IPS-11a (cell line): ENCODE data around the gene LDLRAD4.

Experiments
- H3K4me3 ChIP-seq: one replicate; pipeline ENCODE4 v1.5.1; 2013; ENCODE audit warnings: low read depth, low read length, control low read depth

The LDLRAD4 gene

GRCh38 chr18:13559754-13560153 lies 341.2 kb downstream of the LDLRAD4 start:
- no peak overlapping the region for H3K4me3 ChIP-seq

GRCh38 chr18:13560306-13560705 lies 341.7 kb downstream of the LDLRAD4 start:
- H3K4me3 ChIP-seq = no peak overlapping the region

- H3K4me3 ChIP-seq = no peak overlapping the region
These were observed 344.0 kb downstream of the LDLRAD4 start for GRCh38 chr18:13562494-13563029.

GRCh38 chr18:13563390-13563805 lies 344.8 kb downstream of the LDLRAD4 start:
- H3K4me3 ChIP-seq = no peak overlapping the region

GRCh38 chr18:13564579-13564978 lies 346.0 kb downstream of the LDLRAD4 start:
- H3K4me3 ChIP-seq = no peak overlapping the region

GRCh38 chr18:13565228-13565627 lies 346.7 kb downstream of the LDLRAD4 start:
- H3K4me3 ChIP-seq = no peak overlapping the region

GRCh38 chr18:13566941-13567746 lies 348.6 kb downstream of the LDLRAD4 start:
- H3K4me3 ChIP-seq = no peak overlapping the region

GRCh38 chr18:13568443-13569392 lies 350.2 kb downstream of the LDLRAD4 start:
- no peak overlapping the region for H3K4me3 ChIP-seq

GRCh38 chr18:13570216-13570615 lies 351.7 kb downstream of the LDLRAD4 start:
- H3K4me3 ChIP-seq = no peak overlapping the region

GRCh38 chr18:13570856-13571495 lies 352.4 kb downstream of the LDLRAD4 start:
- H3K4me3 ChIP-seq = no peak overlapping the region

- no peak overlapping the region for H3K4me3 ChIP-seq
These were observed 353.6 kb downstream of the LDLRAD4 start for GRCh38 chr18:13572148-13572547.

GRCh38 chr18:13572721-13573120 lies 354.2 kb downstream of the LDLRAD4 start:
- H3K4me3 ChIP-seq = no peak overlapping the region

- no peak overlapping the region for H3K4me3 ChIP-seq
These were observed 355.2 kb downstream of the LDLRAD4 start for GRCh38 chr18:13573750-13574149.

GRCh38 chr18:13574355-13574754 lies 355.8 kb downstream of the LDLRAD4 start:
- no peak overlapping the region for H3K4me3 ChIP-seq

GRCh38 chr18:13574761-13575160 lies 356.2 kb downstream of the LDLRAD4 start:
- H3K4me3 ChIP-seq = no peak overlapping the region

- H3K4me3 ChIP-seq = no peak overlapping the region
These were observed 358.0 kb downstream of the LDLRAD4 start for GRCh38 chr18:13576598-13576997.

GRCh38 chr18:13577091-13577697 lies 358.6 kb downstream of the LDLRAD4 start:
- no peak overlapping the region for H3K4me3 ChIP-seq

- H3K4me3 ChIP-seq = no peak overlapping the region
These were observed 359.2 kb downstream of the LDLRAD4 start for GRCh38 chr18:13577781-13578180.

GRCh38 chr18:13578400-13578799 lies 359.8 kb downstream of the LDLRAD4 start:
- no peak overlapping the region for H3K4me3 ChIP-seq

- no peak overlapping the region for H3K4me3 ChIP-seq
These were observed 361.3 kb downstream of the LDLRAD4 start for GRCh38 chr18:13579874-13580273.

GRCh38 chr18:13580351-13580750 lies 361.8 kb downstream of the LDLRAD4 start:
- H3K4me3 ChIP-seq = no peak overlapping the region
